Loucy (cell line): Measurements from ENCODE around the gene FXYD3.

ENCODE experiments used
- EZH2phosphoT487 ChIP-seq: fragments of 200-600 bp; IDR thresholded peaks from 2 replicates; pipeline ENCODE4 v1.6.1; 2018; ENCODE audit warnings: antibody characterized with exemption, mild to moderate bottlenecking, moderate library complexity, borderline replicate concordance
- TF ChIP-seq, protein P1 (sequence below): fragments of 200-600 bp; sonication (generic); conservative IDR thresholded peaks from 2 replicates; pipeline ENCODE4 v1.5.1; 2014; ENCODE audit warnings: mild to moderate bottlenecking, antibody characterized with exemption, low read length

DNA sequence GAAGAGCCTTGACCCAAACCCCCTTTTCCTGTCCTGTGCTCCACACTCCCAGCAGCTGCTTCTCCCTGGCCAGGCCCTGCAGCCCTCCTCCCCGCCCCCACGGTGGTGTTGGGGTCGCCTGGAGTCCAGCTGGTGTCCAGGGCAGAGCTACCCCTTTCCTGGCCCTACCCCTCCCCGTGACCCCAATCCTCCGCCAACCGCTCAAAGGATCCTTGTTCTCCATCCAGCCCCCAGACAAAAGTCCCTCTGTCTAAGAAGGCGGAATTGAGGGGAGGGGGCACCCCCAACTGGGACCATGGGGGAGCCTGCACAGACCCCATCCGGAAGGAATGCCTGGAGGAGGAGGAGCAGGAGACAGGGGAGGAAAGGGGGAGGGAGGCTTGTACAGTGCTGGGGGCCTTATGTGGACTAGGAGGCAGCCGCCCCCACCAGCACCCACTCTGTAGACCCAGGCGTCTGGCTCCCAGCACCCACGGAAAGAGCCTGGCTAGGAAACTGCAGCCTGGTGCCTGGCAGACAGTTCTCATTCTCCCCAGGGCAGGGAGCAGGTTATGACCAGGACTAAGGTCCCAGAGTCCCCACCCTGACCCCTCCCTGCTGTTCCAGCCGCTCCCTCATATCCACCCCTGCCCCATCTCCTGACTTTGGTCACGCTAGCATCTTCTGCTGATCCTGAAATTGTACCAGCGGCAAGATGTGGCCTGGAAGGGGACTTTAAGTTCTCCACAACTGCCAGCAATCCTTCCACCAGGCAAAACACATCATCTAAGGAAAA is at the start of gene FXYD3:
- TF ChIP-seq, protein P1, sequence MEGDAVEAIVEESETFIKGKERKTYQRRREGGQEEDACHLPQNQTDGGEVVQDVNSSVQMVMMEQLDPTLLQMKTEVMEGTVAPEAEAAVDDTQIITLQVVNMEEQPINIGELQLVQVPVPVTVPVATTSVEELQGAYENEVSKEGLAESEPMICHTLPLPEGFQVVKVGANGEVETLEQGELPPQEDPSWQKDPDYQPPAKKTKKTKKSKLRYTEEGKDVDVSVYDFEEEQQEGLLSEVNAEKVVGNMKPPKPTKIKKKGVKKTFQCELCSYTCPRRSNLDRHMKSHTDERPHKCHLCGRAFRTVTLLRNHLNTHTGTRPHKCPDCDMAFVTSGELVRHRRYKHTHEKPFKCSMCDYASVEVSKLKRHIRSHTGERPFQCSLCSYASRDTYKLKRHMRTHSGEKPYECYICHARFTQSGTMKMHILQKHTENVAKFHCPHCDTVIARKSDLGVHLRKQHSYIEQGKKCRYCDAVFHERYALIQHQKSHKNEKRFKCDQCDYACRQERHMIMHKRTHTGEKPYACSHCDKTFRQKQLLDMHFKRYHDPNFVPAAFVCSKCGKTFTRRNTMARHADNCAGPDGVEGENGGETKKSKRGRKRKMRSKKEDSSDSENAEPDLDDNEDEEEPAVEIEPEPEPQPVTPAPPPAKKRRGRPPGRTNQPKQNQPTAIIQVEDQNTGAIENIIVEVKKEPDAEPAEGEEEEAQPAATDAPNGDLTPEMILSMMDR: no peak
- TF ChIP-seq EZH2phosphoT487: no peak
